Trophoblast cell (in vitro differentiated cells and primary cell): ENCODE data around the gene RHEX.

ENCODE experiments used
- DNase-seq, 2 donors: peaks; one replicate each; pipeline ENCODE4 v3.0.0-alpha.2; 2016
- H2AFZ ChIP-seq: 2 replicates; pipeline ENCODE4 v1.6.1; 2013; ENCODE audit warnings: low read length, moderate library complexity, mild to moderate bottlenecking; ENCODE audit not compliant: insufficient read depth, poor library complexity
- H2AK5ac ChIP-seq: 2 replicates; pipeline ENCODE4 v1.6.1; 2013; ENCODE audit warnings: mild to moderate bottlenecking, low read length
- H2BK120ac ChIP-seq: 2 replicates; pipeline ENCODE4 v1.6.1; 2013; ENCODE audit warnings: low read length, mild to moderate bottlenecking, moderate library complexity; ENCODE audit not compliant: insufficient read depth, poor library complexity
- H2BK12ac ChIP-seq: 2 replicates; pipeline ENCODE4 v1.6.1; 2013; ENCODE audit warnings: mild to moderate bottlenecking, low read length, moderate library complexity
- H2BK5ac ChIP-seq: 2 replicates; pipeline ENCODE4 v1.6.1; 2013; ENCODE audit warnings: low read length, low read depth, moderate library complexity, mild to moderate bottlenecking; ENCODE audit not compliant: poor library complexity
- H3K14ac ChIP-seq: 2 replicates; pipeline ENCODE4 v1.6.1; 2013; ENCODE audit warnings: mild to moderate bottlenecking, low read length
- H3K18ac ChIP-seq: 2 replicates; pipeline ENCODE4 v1.6.1; 2013; ENCODE audit warnings: mild to moderate bottlenecking, low read length
- H3K23ac ChIP-seq: 2 replicates; pipeline ENCODE4 v1.6.1; 2013; ENCODE audit warnings: low read length
- H3K27ac ChIP-seq: 2 replicates; pipeline ENCODE4 v1.5.1; 2013; ENCODE audit warnings: low read depth, mild to moderate bottlenecking, inconsistent platforms, low read length, moderate library complexity
- H3K27me3 ChIP-seq: 2 replicates; pipeline ENCODE4 v1.6.1; 2013; ENCODE audit warnings: inconsistent platforms, mild to moderate bottlenecking, low read length, moderate library complexity; ENCODE audit not compliant: insufficient read depth
- H3K36me3 ChIP-seq, 2 experiments: 1 replicate in 1 of 2; 2 replicates in 1 of 2; pipeline ENCODE4 v1.6.1; 2013; ENCODE audit warnings: low read length in 2 of 2, mild to moderate bottlenecking in 2 of 2, moderate library complexity in 1 of 2; ENCODE audit not compliant: insufficient read depth in 2 of 2, control insufficient read depth in 1 of 2
- H3K4ac ChIP-seq: 2 replicates; pipeline ENCODE4 v1.6.1; 2013; ENCODE audit warnings: low read depth, mild to moderate bottlenecking, low read length, moderate library complexity
- H3K4me1 ChIP-seq, 2 experiments: 1 replicate in 1 of 2; 2 replicates in 1 of 2; pipeline ENCODE4 v1.6.1; 2013; ENCODE audit warnings: low read length in 2 of 2, mild to moderate bottlenecking in 2 of 2, moderate library complexity in 1 of 2; ENCODE audit not compliant: insufficient read depth in 2 of 2, control insufficient read depth in 1 of 2
- H3K4me2 ChIP-seq: 2 replicates; pipeline ENCODE4 v1.6.1; 2013; ENCODE audit warnings: inconsistent platforms, mild to moderate bottlenecking, low read length, moderate library complexity
- H3K4me3 ChIP-seq: 2 replicates; pipeline ENCODE4 v1.5.1; 2013; ENCODE audit warnings: mild to moderate bottlenecking, low read depth, low read length, inconsistent platforms
- H3K79me1 ChIP-seq: one replicate; pipeline ENCODE4 v1.6.1; 2013; ENCODE audit warnings: low read length
- H3K79me2 ChIP-seq: 2 replicates; pipeline ENCODE4 v1.6.1; 2013; ENCODE audit warnings: low read length, mild to moderate bottlenecking; ENCODE audit not compliant: control insufficient read depth, insufficient read depth, poor library complexity
- H3K9ac ChIP-seq: 2 replicates; pipeline ENCODE4 v1.6.1; 2013; ENCODE audit warnings: mild to moderate bottlenecking, low read length
- H3K9me3 ChIP-seq: 2 replicates; pipeline ENCODE4 v1.6.1; 2013; ENCODE audit warnings: low read depth, mild to moderate bottlenecking, control low read depth, inconsistent platforms, low read length; ENCODE audit not compliant: insufficient read depth
- H4K12ac ChIP-seq: 2 replicates; pipeline ENCODE4 v1.6.1; 2013; ENCODE audit warnings: low read depth, mild to moderate bottlenecking, low read length, moderate library complexity
- H4K8ac ChIP-seq: 2 replicates; pipeline ENCODE4 v1.6.1; 2013; ENCODE audit warnings: low read depth, mild to moderate bottlenecking, low read length, moderate library complexity
- H4K91ac ChIP-seq: one replicate; pipeline ENCODE4 v1.6.1; 2013; ENCODE audit warnings: low read depth, mild to moderate bottlenecking, low read length, moderate library complexity
- WGBS: extraction: QIAGEN DNeasy Blood & Tissue Kit; methylation state at CpG from one replicate; pipeline ENCODE4 v1.1.7; 2013; ENCODE audit warnings: missing lambda C conversion rate; ENCODE audit not compliant: insufficient read length, insufficient coverage; ENCODE audit errors: extremely low coverage; 5-methylcytosine and 5-hydroxymethylcytosine counted together

RHEX gene

GRCh38 chr1:206136241-206136640, 83.3 kb downstream of the RHEX start:
- H3K79me1 ChIP-seq = no peaks in the 10 kb centered on the region
- DNase-seq = no peak
- H2BK120ac ChIP-seq = no peak overlapping the region
- no CpG with 5 or more reads among the region's 2 CpGs for WGBS
- H3K27ac ChIP-seq = no peak overlapping the region
- H4K91ac ChIP-seq = no peak overlapping the region
- H2AFZ ChIP-seq = no peak overlapping the region
- no peak overlapping the region for H2BK12ac ChIP-seq
- no peak overlapping the region for H3K4me2 ChIP-seq
- no peak overlapping the region for H3K4ac ChIP-seq
- H3K4me3 ChIP-seq = no peak overlapping the region
- no peak overlapping the region for H3K9ac ChIP-seq
- no peaks in the 10 kb centered on the region for H3K36me3 ChIP-seq
- H2AK5ac ChIP-seq = no peak overlapping the region
- no peak overlapping the region for H3K23ac ChIP-seq
- no peak overlapping the region for H3K14ac ChIP-seq
- no peak overlapping the region for H3K18ac ChIP-seq
- H3K79me2 ChIP-seq = no peaks in the 10 kb centered on the region
- H3K9me3 ChIP-seq = no peaks in the 10 kb centered on the region
- no peaks in the 10 kb centered on the region for H3K27me3 ChIP-seq
- H4K8ac ChIP-seq = no peak overlapping the region
- H3K4me1 ChIP-seq = no peaks in the 10 kb centered on the region
- H4K12ac ChIP-seq = no peak overlapping the region
- no peak overlapping the region for H2BK5ac ChIP-seq

GRCh38 chr1:206142011-206142410, 89.0 kb downstream of the RHEX start:
- Histone ChIP-seq H3K4me3 (no peak overlapping the region), H3K9ac (no peak overlapping the region), H3K4me1 (no peaks in the 10 kb centered on the region), H3K27me3 (no peaks in the 10 kb centered on the region), H4K91ac (no peak overlapping the region), H3K23ac (no peak overlapping the region), H2AFZ (no peak overlapping the region), H3K9me3 (no peaks in the 10 kb centered on the region), H4K12ac (no peak overlapping the region), H4K8ac (no peak overlapping the region), H3K79me2 (no peaks in the 10 kb centered on the region), H2BK5ac (no peak overlapping the region), H2BK120ac (no peak overlapping the region), H3K4me2 (no peak overlapping the region), H2AK5ac (no peak overlapping the region), H3K14ac (no peak overlapping the region), H3K36me3 (no peaks in the 10 kb centered on the region), H3K79me1 (no peaks in the 10 kb centered on the region), H2BK12ac (no peak overlapping the region), H3K18ac (no peak overlapping the region), H3K4ac (no peak overlapping the region), H3K27ac (no peak overlapping the region)
- no peak for DNase-seq
- no CpG with 5 or more reads among the region's 3 CpGs for WGBS

- WGBS = no CpG with 5 or more reads among the region's 2 CpGs
- Histone ChIP-seq H3K9me3 (no peaks in the 10 kb centered on the region), H3K4me2 (no peak overlapping the region), H2AK5ac (no peak overlapping the region), H3K14ac (no peak overlapping the region), H3K79me1 (no peaks in the 10 kb centered on the region), H3K27ac (no peak overlapping the region), H3K23ac (no peak overlapping the region), H3K36me3 (no peaks in the 10 kb centered on the region), H3K4me1 (no peaks in the 10 kb centered on the region), H3K27me3 (no peaks in the 10 kb centered on the region), H3K79me2 (no peaks in the 10 kb centered on the region), H2BK5ac (no peak overlapping the region), H3K4me3 (no peak overlapping the region), H2AFZ (no peak overlapping the region), H3K9ac (no peak overlapping the region), H2BK120ac (no peak overlapping the region), H3K18ac (no peak overlapping the region), H4K91ac (no peak overlapping the region), H4K8ac (no peak overlapping the region), H3K4ac (no peak overlapping the region), H2BK12ac (no peak overlapping the region), H4K12ac (no peak overlapping the region)
- DNase-seq = no peak
Measured at GRCh38 chr1:206142770-206143169, 89.8 kb downstream of the RHEX start.

GRCh38 chr1:206143537-206144172, 90.7 kb downstream of the RHEX start:
- no peak overlapping the region for H3K4me3 ChIP-seq
- no peak overlapping the region for H4K8ac ChIP-seq
- H3K4me2 ChIP-seq = no peak overlapping the region
- H3K9ac ChIP-seq = no peak overlapping the region
- H3K9me3 ChIP-seq = no peaks in the 10 kb centered on the region
- no peak overlapping the region for H4K91ac ChIP-seq
- H2BK5ac ChIP-seq = no peak overlapping the region
- no peak overlapping the region for H2BK120ac ChIP-seq
- no CpG with 5 or more reads among the region's 15 CpGs for WGBS
- H3K27ac ChIP-seq = no peak overlapping the region
- H3K18ac ChIP-seq = no peak overlapping the region
- H3K4me1 ChIP-seq = no peaks in the 10 kb centered on the region
- no peak overlapping the region for H3K23ac ChIP-seq
- no peaks in the 10 kb centered on the region for H3K36me3 ChIP-seq
- no peaks in the 10 kb centered on the region for H3K27me3 ChIP-seq
- H4K12ac ChIP-seq = no peak overlapping the region
- H2AK5ac ChIP-seq = no peak overlapping the region
- no peak for DNase-seq
- no peaks in the 10 kb centered on the region for H3K79me2 ChIP-seq
- H3K14ac ChIP-seq = no peak overlapping the region
- H3K4ac ChIP-seq = no peak overlapping the region
- no peak overlapping the region for H2BK12ac ChIP-seq
- no peak overlapping the region for H2AFZ ChIP-seq
- no peaks in the 10 kb centered on the region for H3K79me1 ChIP-seq
